ENCODE measurements around the gene GALM.

The GALM gene

GRCh38 chr2:38683766-38684165, 17.9 kb downstream of the GALM start:
- Histone ChIP-seq H2AFZ (ENCODE audit: low read depth, low read length) (no peak overlapping the region), H3K4me2 (ENCODE audit: low read length) (no peak overlapping the region), H3K79me2 (ENCODE audit: low read length) (no peaks in the 10 kb centered on the region), H3K36me3 (replicated peaks; ENCODE audit: low read depth, low read length) (no peaks in the 10 kb centered on the region), H3K9me3 (ENCODE audit: insufficient read depth, low read length) (no peaks in the 10 kb centered on the region), H3K4me3 (ENCODE audit: low read length) (no peak overlapping the region), H3K9ac (ENCODE audit: low read length) (no peak overlapping the region), H3K27me3 (ENCODE audit: low read depth, low read length) (no peaks in the 10 kb centered on the region), H4K20me1 (ENCODE audit: insufficient read depth, low read length) (no peaks in the 10 kb centered on the region), H3K27ac (ENCODE audit: low read length) (no peak overlapping the region), H3K4me1 (ENCODE audit: low read length) (no peaks in the 10 kb centered on the region)
- TF ChIP-seq CTCF (IDR thresholded peaks at IDR 0.05; ENCODE audit: low read depth, low read length) = no peak
- no peak for TF ChIP-seq EZH2phosphoT487 (IDR thresholded peaks at IDR 0.05; ENCODE audit: low read depth)

GRCh38 chr2:38685116-38685735, 19.3 kb downstream of the GALM start:
- no peaks in the 10 kb centered on the region for H3K4me1 ChIP-seq (ENCODE audit: low read length)
- H3K9ac ChIP-seq (ENCODE audit: low read length) = no peak overlapping the region
- TF ChIP-seq CTCF (IDR thresholded peaks at IDR 0.05; ENCODE audit: low read depth, low read length) (no peak), EZH2phosphoT487 (IDR thresholded peaks at IDR 0.05; ENCODE audit: low read depth) (no peak)
- no peak overlapping the region for H2AFZ ChIP-seq (ENCODE audit: low read depth, low read length)
- H3K27ac ChIP-seq (ENCODE audit: low read length) = no peak overlapping the region
- no peak overlapping the region for H3K4me2 ChIP-seq (ENCODE audit: low read length)
- H3K79me2 ChIP-seq (ENCODE audit: low read length) = no peaks in the 10 kb centered on the region
- H3K9me3 ChIP-seq (ENCODE audit: insufficient read depth, low read length) = no peaks in the 10 kb centered on the region
- no peak overlapping the region for H3K4me3 ChIP-seq (ENCODE audit: low read length)
- no peaks in the 10 kb centered on the region for H3K36me3 ChIP-seq (replicated peaks; ENCODE audit: low read depth, low read length)
- no peaks in the 10 kb centered on the region for H3K27me3 ChIP-seq (ENCODE audit: low read depth, low read length)
- H4K20me1 ChIP-seq (ENCODE audit: insufficient read depth, low read length) = no peaks in the 10 kb centered on the region

GRCh38 chr2:38690499-38691420, 24.8 kb downstream of the GALM start:
- Histone ChIP-seq H2AFZ (ENCODE audit: low read depth, low read length) (no peak overlapping the region), H3K9ac (ENCODE audit: low read length) (no peak overlapping the region), H3K27me3 (ENCODE audit: low read depth, low read length) (no peaks in the 10 kb centered on the region), H3K79me2 (ENCODE audit: low read length) (no peaks in the 10 kb centered on the region), H3K4me2 (ENCODE audit: low read length) (no peak overlapping the region), H3K4me1 (ENCODE audit: low read length) (peaks cover 15% of the 10 kb centered on the region), H4K20me1 (ENCODE audit: insufficient read depth, low read length) (no peaks in the 10 kb centered on the region), H3K4me3 (ENCODE audit: low read length) (no peak overlapping the region), H3K9me3 (ENCODE audit: insufficient read depth, low read length) (no peaks in the 10 kb centered on the region), H3K36me3 (replicated peaks; ENCODE audit: low read depth, low read length) (no peaks in the 10 kb centered on the region), H3K27ac (ENCODE audit: low read length) (no peak overlapping the region)
- TF ChIP-seq EZH2phosphoT487 (IDR thresholded peaks at IDR 0.05; ENCODE audit: low read depth) (no peak), CTCF (IDR thresholded peaks at IDR 0.05; ENCODE audit: low read depth, low read length) (no peak)

GRCh38 chr2:38691994-38692393, 26.1 kb downstream of the GALM start:
- H3K79me2 ChIP-seq (ENCODE audit: low read length) = no peaks in the 10 kb centered on the region
- no peak overlapping the region for H3K9ac ChIP-seq (ENCODE audit: low read length)
- H3K4me1 ChIP-seq (ENCODE audit: low read length) = peaks cover 15% of the 10 kb centered on the region
- H3K4me2 ChIP-seq (ENCODE audit: low read length) = no peak overlapping the region
- TF ChIP-seq CTCF (IDR thresholded peaks at IDR 0.05; ENCODE audit: low read depth, low read length) (no peak), EZH2phosphoT487 (IDR thresholded peaks at IDR 0.05; ENCODE audit: low read depth) (no peak)
- H3K9me3 ChIP-seq (ENCODE audit: insufficient read depth, low read length) = no peaks in the 10 kb centered on the region
- no peaks in the 10 kb centered on the region for H3K36me3 ChIP-seq (replicated peaks; ENCODE audit: low read depth, low read length)
- H2AFZ ChIP-seq (ENCODE audit: low read depth, low read length) = no peak overlapping the region
- no peak overlapping the region for H3K4me3 ChIP-seq (ENCODE audit: low read length)
- H4K20me1 ChIP-seq (ENCODE audit: insufficient read depth, low read length) = no peaks in the 10 kb centered on the region
- no peak overlapping the region for H3K27ac ChIP-seq (ENCODE audit: low read length)
- H3K27me3 ChIP-seq (ENCODE audit: low read depth, low read length) = no peaks in the 10 kb centered on the region

All from OCI-LY3 (cell line).